HG02981 (cell line): ENCODE measurements around the gene COL6A2.

Experiments
- ATAC-seq: cut with Tn5 transposase; IDR thresholded peaks from one replicate; pipeline ENCODE4 v1.9.1; 2021; ENCODE audit warnings: mild to moderate bottlenecking, moderate library complexity; ENCODE audit not compliant: unreplicated experiment

The COL6A2 gene

GRCh38 chr21:46112725-46113215 lies 14.9 kb downstream of the COL6A2 start:
- ATAC-seq = no peak

- no peak for ATAC-seq
These were observed 15.7 kb downstream of the COL6A2 start for GRCh38 chr21:46113497-46114176.

DNA sequence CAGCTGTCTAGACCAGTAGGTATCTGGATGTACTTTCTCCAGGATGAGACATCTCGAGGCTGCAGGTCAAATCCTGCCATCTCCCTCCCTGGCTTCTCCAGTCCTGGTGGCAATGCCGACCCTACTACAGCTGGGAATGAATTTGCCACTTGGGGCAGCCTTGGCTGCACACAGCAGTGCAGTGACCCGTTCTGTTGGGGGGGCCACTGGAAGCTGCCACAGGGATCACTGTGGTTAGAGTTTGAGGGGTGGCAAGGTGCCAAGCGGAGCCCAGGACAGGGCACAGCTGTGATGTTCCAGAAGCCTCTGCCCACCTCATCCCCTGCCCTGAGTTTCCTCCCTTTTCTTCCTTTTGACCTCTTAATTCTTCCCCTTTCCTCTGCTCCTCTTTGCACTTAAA lies 17.1 kb downstream of the COL6A2 start:
- no peak for ATAC-seq

- ATAC-seq = no peak
These were observed 17.7 kb downstream of the COL6A2 start for GRCh38 chr21:46115441-46116188.

DNA sequence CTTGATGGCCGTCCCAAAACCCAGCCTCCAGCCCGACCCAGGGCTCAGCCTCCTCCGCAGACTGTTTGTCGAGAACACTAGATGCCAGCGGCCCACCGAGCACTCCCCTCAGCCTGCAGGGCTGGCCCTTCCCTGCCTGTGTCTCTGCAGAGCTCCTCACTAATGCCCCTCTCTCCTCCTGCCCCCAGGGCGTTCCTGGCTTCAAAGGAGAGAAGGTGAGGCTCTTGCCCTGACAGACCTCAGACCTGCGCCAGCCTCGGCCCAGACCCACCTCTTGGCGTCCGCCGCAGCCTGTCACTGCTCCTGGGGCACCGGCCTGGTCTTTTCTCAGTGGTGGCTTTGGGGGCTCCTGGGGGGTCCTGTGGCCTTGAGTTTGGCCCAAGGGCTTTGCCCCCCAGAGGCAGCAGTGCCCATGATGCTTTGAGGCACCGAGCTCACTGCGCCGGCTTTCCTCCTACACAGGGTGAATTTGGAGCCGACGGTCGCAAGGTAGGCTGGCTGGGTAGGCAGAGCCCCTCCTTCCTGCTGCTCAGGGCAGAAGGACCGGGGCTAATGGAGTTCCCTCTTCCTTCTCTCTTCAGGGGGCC lies 18.4 kb downstream of the COL6A2 start:
- no peak for ATAC-seq

DNA sequence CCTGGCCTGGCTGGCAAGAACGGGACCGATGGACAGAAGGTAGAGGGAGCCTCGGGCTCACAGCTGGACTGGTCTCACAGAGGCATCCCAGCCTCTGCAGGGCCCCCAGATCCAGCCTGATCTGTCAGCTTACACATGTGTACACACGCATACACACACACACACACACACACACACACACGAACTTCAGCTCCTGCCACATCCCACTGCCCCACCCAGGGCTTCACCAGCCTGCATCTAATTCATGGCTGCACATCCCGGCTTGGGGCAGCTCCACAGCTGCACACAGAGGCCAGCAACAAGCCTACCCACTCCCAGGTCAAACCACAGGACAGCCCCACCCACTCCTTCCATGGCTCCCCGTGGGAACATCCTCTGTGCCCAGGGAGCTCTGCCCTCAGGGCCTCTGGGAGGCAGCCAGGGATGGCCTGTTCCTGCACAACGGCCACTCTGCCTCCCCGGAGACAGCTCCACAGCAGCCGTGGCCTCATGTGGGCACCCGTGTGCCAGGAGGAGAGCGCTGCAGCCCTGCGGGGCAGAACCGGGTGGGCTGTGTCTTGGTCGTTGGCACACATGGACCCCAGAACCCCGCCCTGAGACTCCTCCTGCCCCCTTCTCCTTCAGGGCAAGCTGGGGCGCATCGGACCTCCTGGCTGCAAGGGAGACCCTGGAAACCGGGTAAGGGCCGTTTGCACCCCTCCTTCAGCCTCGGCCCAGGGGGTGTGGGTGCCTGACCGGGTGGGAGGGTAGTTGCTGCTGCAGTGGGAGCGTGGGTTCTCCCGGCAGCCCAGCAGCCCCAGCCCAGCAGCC lies 19.1 kb downstream of the COL6A2 start:
- ATAC-seq = no peak

GRCh38 chr21:46117586-46118315 lies 19.8 kb downstream of the COL6A2 start:
- ATAC-seq = no peak

DNA sequence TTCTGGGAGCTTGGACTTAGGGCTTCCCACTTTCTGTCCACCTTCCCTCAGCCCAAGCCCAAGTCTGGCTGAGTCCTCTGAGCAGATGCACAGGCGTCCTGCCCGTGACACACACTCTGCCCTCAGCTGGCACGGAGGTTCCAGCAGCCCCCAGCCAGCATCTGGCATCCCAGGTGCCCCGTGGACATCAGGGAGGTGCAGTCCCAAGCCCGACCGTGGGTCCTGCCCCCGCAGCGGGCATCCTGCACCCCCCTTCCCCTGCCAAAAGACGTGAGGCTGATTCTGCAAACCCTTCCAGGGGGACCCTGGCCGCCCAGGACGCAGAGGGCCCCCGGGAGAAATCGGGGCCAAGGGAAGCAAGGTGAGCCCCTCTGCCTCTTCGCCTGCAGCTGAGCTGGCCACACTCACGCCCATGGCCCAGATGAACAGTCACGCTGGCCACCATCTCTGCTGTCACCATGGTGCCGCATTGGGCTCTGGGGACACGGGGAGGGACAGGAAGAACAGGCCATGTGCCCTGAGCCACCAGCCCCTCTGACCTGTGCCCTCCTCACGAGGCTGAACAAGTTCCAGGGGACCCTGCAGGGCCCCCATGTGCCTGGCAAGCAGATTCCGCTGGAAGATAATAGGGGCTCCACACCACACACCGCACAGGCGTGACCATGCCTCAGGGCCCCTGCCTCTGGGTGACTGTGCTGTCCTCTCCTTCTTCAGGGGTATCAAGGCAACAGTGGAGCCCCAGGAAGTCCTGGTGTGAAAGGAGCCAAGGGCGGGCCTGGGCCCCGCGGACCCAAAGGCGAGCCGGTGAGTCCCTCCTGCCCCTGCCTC lies 20.6 kb downstream of the COL6A2 start:
- no peak for ATAC-seq

- ATAC-seq = no peak
These were observed 21.3 kb downstream of the COL6A2 start for GRCh38 chr21:46119144-46119636.

DNA sequence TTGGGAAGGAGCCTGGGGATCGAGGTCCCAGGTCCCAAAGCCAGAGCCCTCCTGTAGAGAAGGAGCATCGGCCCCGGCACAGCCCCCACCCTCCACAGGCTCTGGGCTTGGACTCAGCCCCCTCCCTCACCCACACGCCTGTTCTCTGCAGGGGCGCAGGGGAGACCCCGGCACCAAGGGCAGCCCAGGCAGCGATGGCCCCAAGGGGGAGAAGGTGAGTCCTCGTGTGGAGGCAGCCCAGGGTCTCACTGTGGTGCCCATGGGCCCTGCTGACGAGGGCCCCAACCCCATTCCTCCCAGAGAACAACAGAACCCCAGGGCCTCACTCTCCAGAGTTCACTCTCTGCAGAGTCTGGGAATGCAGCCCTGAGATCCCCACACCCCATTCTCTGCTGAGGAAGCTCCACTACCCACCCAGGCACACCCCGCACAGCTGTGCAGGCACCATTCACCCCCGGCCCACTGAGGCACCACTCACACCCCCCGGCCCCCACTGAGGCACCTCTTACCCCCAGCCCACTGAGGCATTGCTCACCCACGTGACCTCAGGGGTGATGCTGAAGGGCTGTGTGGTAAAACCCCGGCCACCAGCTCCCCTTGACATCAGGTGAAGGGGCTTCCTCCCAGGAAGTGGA lies 21.8 kb downstream of the COL6A2 start:
- ATAC-seq = no peak

DNA sequence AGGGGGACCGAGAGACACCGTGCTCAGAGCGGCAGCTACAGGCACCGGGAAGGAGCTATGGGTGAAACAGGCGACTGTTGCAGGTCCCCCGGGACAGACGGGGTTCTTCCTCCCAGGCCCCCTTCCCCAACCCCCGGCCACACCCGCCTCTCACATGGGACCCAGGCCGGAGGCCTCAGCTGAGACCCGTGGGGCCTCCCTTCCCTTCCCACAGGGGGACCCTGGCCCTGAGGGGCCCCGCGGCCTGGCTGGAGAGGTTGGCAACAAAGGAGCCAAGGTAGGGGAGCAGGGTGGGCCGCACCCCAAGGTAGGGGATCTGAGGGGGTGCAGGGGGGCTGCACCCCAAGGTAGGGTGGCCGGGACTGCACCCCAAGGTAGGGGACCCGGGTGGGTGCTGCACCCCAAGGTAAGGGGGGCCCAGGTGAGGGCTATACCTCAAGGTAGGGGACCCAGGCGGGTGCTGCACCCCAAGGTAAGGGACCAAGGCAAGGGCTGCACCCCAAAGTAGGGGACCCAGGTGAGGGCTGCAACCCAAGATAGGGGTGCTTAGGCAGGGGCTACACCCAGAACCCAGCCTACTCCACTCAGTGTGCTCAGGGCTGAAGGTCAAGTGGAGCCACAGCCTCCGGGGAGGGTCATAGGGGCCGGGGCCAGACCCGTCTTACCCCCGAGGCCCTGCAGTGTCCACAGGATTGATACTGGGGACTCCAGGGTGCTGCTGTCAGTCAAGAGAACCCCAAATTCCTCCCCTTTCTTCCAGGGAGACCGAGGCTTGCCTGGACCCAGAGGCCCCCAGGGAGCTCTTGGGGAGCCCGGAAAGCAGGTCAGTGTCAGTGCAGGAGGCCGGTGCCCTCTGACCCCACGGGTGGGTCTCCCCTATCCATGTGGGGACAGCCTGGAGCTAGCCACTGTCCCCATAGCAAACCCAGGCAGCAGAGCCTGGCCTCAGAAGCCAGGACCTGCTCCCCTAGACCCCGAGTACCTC lies 22.7 kb downstream of the COL6A2 start:
- no peak for ATAC-seq

GRCh38 chr21:46121286-46122221 lies 23.6 kb downstream of the COL6A2 start:
- no peak for ATAC-seq

DNA sequence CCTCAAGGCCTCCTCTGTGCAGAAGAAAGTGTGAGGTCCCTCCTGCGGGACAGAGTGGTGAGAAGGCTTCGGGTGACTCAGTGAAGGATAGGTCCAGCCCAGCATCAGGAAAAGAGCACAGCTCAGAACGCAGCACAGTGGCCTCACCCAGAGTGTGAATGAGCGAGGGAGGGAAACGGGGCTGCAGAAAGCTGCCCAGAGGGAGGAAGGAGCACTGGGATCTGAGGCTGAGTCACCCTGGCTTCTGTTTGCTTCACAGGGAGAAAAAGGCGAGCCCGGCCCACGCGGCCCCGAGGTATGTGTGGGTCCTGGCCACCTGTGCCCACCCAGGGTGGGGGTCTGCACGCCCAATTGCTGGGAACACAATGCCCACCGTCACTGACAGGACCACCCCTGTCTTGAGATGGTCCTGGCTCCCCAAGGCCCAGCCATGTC lies 24.3 kb downstream of the COL6A2 start:
- no peak for ATAC-seq

DNA sequence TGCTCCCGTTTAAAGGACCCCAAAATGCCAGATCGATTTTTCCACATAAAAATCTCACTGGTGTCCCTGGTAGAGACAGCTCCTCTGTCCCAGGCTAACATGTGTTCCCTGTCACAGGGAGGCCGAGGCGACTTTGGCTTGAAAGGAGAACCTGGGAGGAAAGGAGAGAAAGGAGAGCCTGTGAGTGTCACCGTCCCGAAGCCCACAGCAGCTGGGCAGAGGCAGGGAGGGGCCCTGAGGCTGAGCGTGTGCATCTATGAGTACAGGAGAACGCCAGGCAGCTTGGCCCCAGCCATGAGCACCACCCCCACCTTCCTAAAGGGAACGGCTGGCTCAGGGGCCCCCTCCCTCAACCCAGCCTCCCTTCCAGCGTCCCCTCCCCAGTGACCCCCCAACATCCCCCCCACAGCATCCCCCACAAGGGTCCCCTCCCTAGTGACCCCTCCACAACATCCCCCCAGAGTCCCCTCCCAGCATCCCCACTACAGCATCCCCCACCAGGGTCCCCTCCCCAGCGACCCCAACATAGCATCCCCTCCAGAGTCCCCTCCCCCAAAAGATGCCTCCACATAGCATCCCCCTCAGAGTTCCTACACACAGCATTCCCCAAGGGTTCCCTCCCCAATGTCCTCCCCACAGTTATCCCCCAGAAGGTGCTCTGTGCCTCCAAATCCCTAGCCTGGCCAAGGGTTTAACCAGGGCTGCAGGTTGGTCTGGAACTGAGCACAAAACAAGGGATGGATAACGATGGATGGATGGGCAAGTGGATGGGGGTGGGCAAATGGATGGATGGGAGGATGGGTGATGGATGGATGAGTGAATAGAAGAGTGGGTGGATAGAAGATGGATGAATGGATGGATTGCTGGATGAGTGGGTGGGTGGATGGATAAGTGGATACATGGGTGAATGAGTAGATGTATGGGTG lies 25.1 kb downstream of the COL6A2 start:
- ATAC-seq = no peak

DNA sequence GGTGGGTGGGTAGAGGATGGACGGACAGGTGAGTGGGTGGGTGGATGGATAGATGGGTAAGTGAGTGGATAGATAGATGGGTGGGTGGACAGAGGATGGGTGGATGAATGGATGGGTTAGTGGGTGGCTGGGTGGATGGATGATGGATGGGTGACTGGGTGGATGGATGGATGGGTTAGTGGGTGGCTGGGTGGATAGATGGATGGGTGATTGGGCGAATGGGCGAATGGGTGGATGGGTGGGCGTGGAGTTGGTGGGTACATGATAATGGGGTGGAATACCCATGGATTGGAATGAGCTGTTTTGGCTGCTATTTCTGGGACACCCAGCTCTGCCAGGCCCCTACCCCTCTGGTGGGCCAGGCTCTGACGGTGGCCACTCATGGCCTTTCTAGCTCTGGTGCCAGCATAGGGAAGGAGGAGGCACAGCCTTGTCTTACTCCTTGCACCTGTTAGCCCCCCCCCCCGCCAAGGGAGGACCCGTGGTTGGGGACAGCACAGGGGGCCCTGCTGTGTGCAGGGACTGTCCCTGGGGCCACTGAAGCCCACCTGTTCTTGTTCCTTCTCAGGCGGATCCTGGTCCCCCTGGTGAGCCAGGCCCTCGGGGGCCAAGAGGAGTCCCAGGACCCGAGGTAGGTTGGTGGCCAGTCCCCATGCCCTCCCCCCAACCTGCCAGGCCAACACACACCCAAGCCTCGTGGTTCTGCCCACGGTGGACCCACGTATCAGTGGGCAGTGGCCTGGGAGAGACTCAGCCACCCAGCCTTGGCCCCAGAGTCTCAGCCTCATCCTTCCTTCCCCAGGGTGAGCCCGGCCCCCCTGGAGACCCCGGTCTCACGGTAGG lies 26.4 kb downstream of the COL6A2 start:
- ATAC-seq = no peak
